Karpas-422 (cell line): ENCODE data around the gene DYDC2. TPM values are rescaled to one million over a fixed set of nuclear protein-coding genes. Genes with fewer than 3 reads are reported as not detected.

Experiments
- DNase-seq: peaks from one replicate; pipeline ENCODE4 v3.0.0-alpha.2; 2015
- H2AFZ ChIP-seq: fragments of 200-600 bp; sonication (generic); 2 replicates; pipeline ENCODE4 v1.6.1; 2014; ENCODE audit warnings: antibody characterized with exemption, low read length, mixed read lengths
- H3K27ac ChIP-seq: fragments of 200-600 bp; sonication (generic); 2 replicates; pipeline ENCODE4 v1.5.1; 2014; ENCODE audit warnings: mild to moderate bottlenecking, low read length, moderate library complexity
- H3K27me3 ChIP-seq: fragments of 200-600 bp; sonication (generic); 2 replicates; pipeline ENCODE4 v1.6.1; 2014; ENCODE audit warnings: low read length, mixed read lengths
- H3K36me3 ChIP-seq: fragments of 200-600 bp; sonication (generic); 2 replicates; pipeline ENCODE4 v1.6.1; 2014; ENCODE audit warnings: low read length, mixed read lengths; ENCODE audit not compliant: insufficient read depth
- H3K4me1 ChIP-seq: fragments of 200-600 bp; sonication (generic); 2 replicates; pipeline ENCODE4 v1.6.1; 2014; ENCODE audit warnings: mild to moderate bottlenecking, low read length, mixed read lengths
- H3K4me2 ChIP-seq: fragments of 200-600 bp; sonication (generic); 2 replicates; pipeline ENCODE4 v1.6.1; 2014; ENCODE audit warnings: low read length, low read depth, mild to moderate bottlenecking; ENCODE audit not compliant: poor library complexity, severe bottlenecking
- H3K4me3 ChIP-seq: fragments of 200-600 bp; sonication (generic); 2 replicates; pipeline ENCODE4 v1.5.1; 2014; ENCODE audit warnings: mild to moderate bottlenecking, antibody characterized with exemption, low read length, mixed read lengths
- H3K79me2 ChIP-seq: fragments of 200-600 bp; sonication (generic); 2 replicates; pipeline ENCODE4 v1.6.1; 2014; ENCODE audit warnings: mild to moderate bottlenecking, low read length, mixed read lengths
- H3K9ac ChIP-seq: fragments of 200-600 bp; sonication (generic); 2 replicates; pipeline ENCODE4 v1.6.0; 2014; ENCODE audit warnings: low read length
- H3K9me2 ChIP-seq: fragments of 200-600 bp; sonication (generic), shearing (Covaris generic); replicated peaks from 2 replicates; pipeline ENCODE4 v1.6.0; 2014; ENCODE audit warnings: mild to moderate bottlenecking, low read length, moderate library complexity; ENCODE audit not compliant: insufficient read depth
- H3K9me3 ChIP-seq: fragments of 300-700, 200-600 bp; sonication (generic); 2 replicates; pipeline ENCODE4 v1.6.1; 2014; ENCODE audit warnings: low read length, mixed read lengths
- H4K20me1 ChIP-seq: fragments of 200-600 bp; sonication (generic); 2 replicates; pipeline ENCODE4 v1.6.1; 2014; ENCODE audit warnings: mild to moderate bottlenecking, antibody characterized with exemption, low read length, low read depth; ENCODE audit not compliant: insufficient read depth
- total RNA-seq: library from RNA; depleted of rRNA; stranded (reverse); fragments of >200 nt; shearing (Covaris generic); gene quantifications from 2 replicates; pipeline ENCODE4 v1.2.3, GENCODE V29; 2014; ENCODE audit warnings: low replicate concordance

Gene DYDC2
- total RNA-seq, 1 experiment from 2014 or later = 0.37 TPM

- Histone ChIP-seq H3K9me3 (no peaks in the 10 kb centered on the region), H3K79me2 (no peaks in the 10 kb centered on the region), H3K9ac (no peak overlapping the region), H3K36me3 (no peaks in the 10 kb centered on the region), H3K27me3 (no peaks in the 10 kb centered on the region), H3K9me2 (no peaks in the 10 kb centered on the region), H3K27ac (no peak overlapping the region), H3K4me1 (no peaks in the 10 kb centered on the region), H3K4me2 (no peak overlapping the region), H2AFZ (no peak overlapping the region), H3K4me3 (no peak overlapping the region), H4K20me1 (no peaks in the 10 kb centered on the region)
- no peak for DNase-seq
Measured at GRCh38 chr10:80322158-80322557, 34.4 kb upstream of the DYDC2 start.

- H3K9me3 ChIP-seq = no peaks in the 10 kb centered on the region
- H3K9ac ChIP-seq = no peak overlapping the region
- H3K4me1 ChIP-seq = no peaks in the 10 kb centered on the region
- no peaks in the 10 kb centered on the region for H3K36me3 ChIP-seq
- no peak overlapping the region for H2AFZ ChIP-seq
- no peak overlapping the region for H3K4me2 ChIP-seq
- no peak overlapping the region for H3K27ac ChIP-seq
- H3K9me2 ChIP-seq = no peaks in the 10 kb centered on the region
- no peaks in the 10 kb centered on the region for H4K20me1 ChIP-seq
- no peaks in the 10 kb centered on the region for H3K27me3 ChIP-seq
- no peak overlapping the region for H3K4me3 ChIP-seq
- DNase-seq = no peak
- H3K79me2 ChIP-seq = no peaks in the 10 kb centered on the region
Measured at GRCh38 chr10:80322711-80323110, 33.9 kb upstream of the DYDC2 start.

GRCh38 chr10:80323311-80323710, 33.3 kb upstream of the DYDC2 start:
- Histone ChIP-seq H3K9me2 (no peaks in the 10 kb centered on the region), H2AFZ (no peak overlapping the region), H3K4me3 (no peak overlapping the region), H3K36me3 (no peaks in the 10 kb centered on the region), H3K79me2 (no peaks in the 10 kb centered on the region), H4K20me1 (no peaks in the 10 kb centered on the region), H3K9me3 (no peaks in the 10 kb centered on the region), H3K4me2 (no peak overlapping the region), H3K27me3 (no peaks in the 10 kb centered on the region), H3K27ac (no peak overlapping the region), H3K4me1 (no peaks in the 10 kb centered on the region), H3K9ac (no peak overlapping the region)
- DNase-seq = no peak

- H3K4me3 ChIP-seq = no peak overlapping the region
- H4K20me1 ChIP-seq = no peaks in the 10 kb centered on the region
- H2AFZ ChIP-seq = no peak overlapping the region
Measured at GRCh38 chr10:80324086-80324485, 32.5 kb upstream of the DYDC2 start.

GRCh38 chr10:80324891-80325364, 31.7 kb upstream of the DYDC2 start:
- DNase-seq = no peak
- Histone ChIP-seq H3K9me3 (no peaks in the 10 kb centered on the region), H3K4me1 (no peaks in the 10 kb centered on the region), H4K20me1 (no peaks in the 10 kb centered on the region), H2AFZ (no peak overlapping the region), H3K9me2 (no peaks in the 10 kb centered on the region), H3K4me3 (no peak overlapping the region), H3K36me3 (no peaks in the 10 kb centered on the region), H3K27ac (no peak overlapping the region), H3K9ac (no peak overlapping the region), H3K4me2 (no peak overlapping the region), H3K79me2 (no peaks in the 10 kb centered on the region), H3K27me3 (no peaks in the 10 kb centered on the region)

More at GRCh38 chr10:80324086-80324485, 32.5 kb upstream of the DYDC2 start:
- H3K27me3 ChIP-seq = no peaks in the 10 kb centered on the region
- no peak overlapping the region for H3K4me2 ChIP-seq
- H3K9me3 ChIP-seq = no peaks in the 10 kb centered on the region
- DNase-seq = no peak
- no peaks in the 10 kb centered on the region for H3K79me2 ChIP-seq
- H3K9me2 ChIP-seq = no peaks in the 10 kb centered on the region
- H3K36me3 ChIP-seq = no peaks in the 10 kb centered on the region
- H3K9ac ChIP-seq = no peak overlapping the region
- no peaks in the 10 kb centered on the region for H3K4me1 ChIP-seq
- no peak overlapping the region for H3K27ac ChIP-seq

- Histone ChIP-seq H3K9me3 (no peaks in the 10 kb centered on the region), H3K4me3 (no peak overlapping the region), H4K20me1 (no peaks in the 10 kb centered on the region), H3K79me2 (no peaks in the 10 kb centered on the region), H3K4me1 (no peaks in the 10 kb centered on the region), H2AFZ (no peak overlapping the region), H3K27me3 (no peaks in the 10 kb centered on the region), H3K36me3 (no peaks in the 10 kb centered on the region), H3K4me2 (no peak overlapping the region), H3K9me2 (no peaks in the 10 kb centered on the region), H3K27ac (no peak overlapping the region), H3K9ac (no peak overlapping the region)
- DNase-seq = no peak
Measured at GRCh38 chr10:80333983-80334382, 22.6 kb upstream of the DYDC2 start.

- H3K9me2 ChIP-seq = no peaks in the 10 kb centered on the region
- H3K36me3 ChIP-seq = no peaks in the 10 kb centered on the region
- H3K27me3 ChIP-seq = no peaks in the 10 kb centered on the region
- no peaks in the 10 kb centered on the region for H4K20me1 ChIP-seq
- H2AFZ ChIP-seq = no peak overlapping the region
- no peak for DNase-seq
- no peaks in the 10 kb centered on the region for H3K4me1 ChIP-seq
- no peak overlapping the region for H3K9ac ChIP-seq
- H3K4me2 ChIP-seq = no peak overlapping the region
- H3K79me2 ChIP-seq = no peaks in the 10 kb centered on the region
- H3K4me3 ChIP-seq = no peak overlapping the region
- no peak overlapping the region for H3K27ac ChIP-seq
- no peaks in the 10 kb centered on the region for H3K9me3 ChIP-seq
Measured at GRCh38 chr10:80344276-80344675, 12.3 kb upstream of the DYDC2 start.

- no peaks in the 10 kb centered on the region for H3K9me3 ChIP-seq
- no peaks in the 10 kb centered on the region for H3K4me1 ChIP-seq
- no peaks in the 10 kb centered on the region for H3K9me2 ChIP-seq
- H3K27me3 ChIP-seq = no peaks in the 10 kb centered on the region
- no peaks in the 10 kb centered on the region for H3K79me2 ChIP-seq
- H3K36me3 ChIP-seq = no peaks in the 10 kb centered on the region
- H3K4me2 ChIP-seq = no peak overlapping the region
- H3K4me3 ChIP-seq = no peak overlapping the region
- no peaks in the 10 kb centered on the region for H4K20me1 ChIP-seq
- no peak overlapping the region for H3K27ac ChIP-seq
- no peak overlapping the region for H3K9ac ChIP-seq
- H2AFZ ChIP-seq = no peak overlapping the region
- no peak for DNase-seq
Measured at GRCh38 chr10:80344912-80345311, 11.7 kb upstream of the DYDC2 start.

GRCh38 chr10:80350251-80350650, 6.3 kb upstream of the DYDC2 start:
- Histone ChIP-seq H3K4me1 (no peaks in the 10 kb centered on the region), H3K27me3 (no peaks in the 10 kb centered on the region), H3K9me3 (no peaks in the 10 kb centered on the region), H3K4me2 (no peak overlapping the region), H3K36me3 (no peaks in the 10 kb centered on the region), H3K27ac (no peak overlapping the region), H4K20me1 (no peaks in the 10 kb centered on the region), H2AFZ (no peak overlapping the region), H3K4me3 (no peak overlapping the region), H3K9ac (no peak overlapping the region), H3K9me2 (no peaks in the 10 kb centered on the region), H3K79me2 (no peaks in the 10 kb centered on the region)
- DNase-seq = no peak
